Small intestine (tissue), 7 donors: ENCODE results near the gene ZFP90. TPM values are rescaled to one million over a fixed set of nuclear protein-coding genes. Genes with fewer than 3 reads are reported as not detected.

Experiments
- DNase-seq, 2 donors: peaks; one replicate each; pipeline versions ENCODE4 v3.0.0 to v3.0.0-alpha.2; 2013
- FAIRE-seq: peaks from 2 replicates; lab custom pipeline; 2012; peaks lifted over from hg19 to GRCh38; lab: Jason Lieb, UNC
- H3K27ac ChIP-seq, 3 donors: one replicate each; pipeline ENCODE4 v1.5.1; 2013; ENCODE audit warnings: low read length in 2 of 3, mild to moderate bottlenecking in 2 of 3, control low read depth in 1 of 3, inconsistent platforms in 1 of 3, low read depth in 1 of 3, moderate library complexity in 1 of 3
- H3K27me3 ChIP-seq, 3 donors: one replicate each; pipeline ENCODE4 v1.6.1; 2013; ENCODE audit warnings: low read length in 3 of 3, inconsistent platforms in 1 of 3; ENCODE audit not compliant: control insufficient read depth in 3 of 3, insufficient read depth in 3 of 3
- H3K36me3 ChIP-seq, 3 donors: one replicate each; pipeline ENCODE4 v1.6.1; 2013; ENCODE audit warnings: low read length in 3 of 3, inconsistent platforms in 1 of 3, low read depth in 1 of 3, mild to moderate bottlenecking in 1 of 3, moderate library complexity in 1 of 3; ENCODE audit not compliant: control insufficient read depth in 3 of 3, insufficient read depth in 2 of 3
- H3K4me1 ChIP-seq, 3 donors: one replicate each; pipeline ENCODE4 v1.6.1; 2013; ENCODE audit warnings: low read length in 2 of 3, inconsistent platforms in 1 of 3, low read depth in 1 of 3, mild to moderate bottlenecking in 1 of 3, moderate library complexity in 1 of 3; ENCODE audit not compliant: control insufficient read depth in 3 of 3, insufficient read depth in 2 of 3
- H3K4me3 ChIP-seq, 3 donors: one replicate each; pipeline ENCODE4 v1.5.1; 2013; ENCODE audit warnings: low read length in 3 of 3, control low read depth in 1 of 3, inconsistent platforms in 1 of 3, low read depth in 1 of 3, mild to moderate bottlenecking in 1 of 3, moderate library complexity in 1 of 3
- H3K9me3 ChIP-seq, 2 donors: one replicate each; pipeline ENCODE4 v1.6.1; 2013; ENCODE audit warnings: low read depth in 1 of 2, low read length in 1 of 2; ENCODE audit not compliant: control insufficient read depth in 2 of 2, insufficient read depth in 1 of 2
- WGBS, 3 donors: extraction: QIAGEN DNeasy Blood & Tissue Kit; methylation state at CpG; one replicate each; pipeline ENCODE4 v1.1.7; 2013; 5-methylcytosine and 5-hydroxymethylcytosine counted together
- polyA plus RNA-seq, 4 donors: library from polyadenylated mRNA; stranded (reverse) in 3 of 4; unstranded in 1 of 4; fragments of 200-250 nt in 3 of 4; fragments of 120-200 nt in 1 of 4; gene quantifications; one replicate each; pipeline versions ENCODE4 v1.2.1 to v1.2.3, GENCODE V29; 2013
- donor health status: healthy with polysubstance abuse.
- donor health status: control.
- donor health status: control.
- donor health status: Bipolar disorder and iron deficiency.
- donor health status: healthy.

Gene ZFP90
- polyA plus RNA-seq, 4 donors, result 1.6 to 16.3 (median 3.8) TPM

DNA sequence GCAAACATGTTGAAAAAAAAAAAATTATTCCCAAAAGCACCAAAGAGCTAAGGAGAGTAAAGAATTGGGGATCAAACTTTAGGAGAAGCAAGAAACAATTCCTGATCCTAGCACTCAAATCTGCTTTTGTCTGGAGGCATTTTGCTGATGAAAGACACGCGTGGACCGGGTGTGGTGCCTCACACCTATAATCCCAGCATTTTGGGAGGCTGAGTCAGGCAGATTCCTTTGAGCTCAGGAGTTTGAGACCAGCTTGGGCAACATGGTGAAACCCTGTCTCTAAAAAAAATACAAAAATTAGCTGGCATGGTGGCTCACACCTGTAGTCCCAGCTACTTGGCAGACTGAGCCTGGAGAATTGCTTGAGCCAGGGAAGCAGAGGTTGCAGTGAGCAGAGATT is 35.4 kb downstream of the ZFP90 start:
- Histone ChIP-seq H3K27ac (no peak overlapping the region), H3K4me1 (no peaks in the 10 kb centered on the region), H3K9me3 (peaks cover 4 to 78% of the 10 kb centered on the region in 2 donors), H3K4me3 (no peak overlapping the region), H3K36me3 (peaks cover 0 to 2% (median 2%) of the 10 kb centered on the region in 3 donors), H3K27me3 (no peaks in the 10 kb centered on the region)
- WGBS, 3 donors, result 82 to 100% (median 98%) methylated on average over 3 of the region's 3 CpGs
- FAIRE-seq (no peak), DNase-seq (no peak)

DNA sequence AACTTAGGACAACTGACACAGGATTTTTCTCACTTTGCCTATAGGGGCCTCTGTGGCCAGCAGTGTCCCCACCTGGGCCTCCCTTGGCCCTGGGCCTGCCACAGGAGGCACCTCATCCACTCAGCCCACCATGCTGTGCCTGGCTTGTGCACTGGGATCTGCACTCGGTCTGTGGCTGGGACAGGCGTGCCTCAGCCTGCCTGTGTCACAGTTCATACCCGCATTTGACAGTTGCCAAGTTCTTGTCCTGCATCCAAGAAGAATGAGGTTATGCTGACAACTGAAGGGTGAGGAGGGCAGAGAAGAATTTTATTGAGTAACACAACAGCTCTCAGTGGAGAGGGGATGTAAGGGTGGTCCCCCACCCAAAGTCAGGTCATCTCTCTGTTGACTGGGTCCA is 36.0 kb downstream of the ZFP90 start:
- 97 to 98% (median 97%) methylated on average over 3 of the region's 3 CpGs for WGBS, 3 donors
- peaks cover 0 to 2% (median 2%) of the 10 kb centered on the region in 3 donors for H3K36me3 ChIP-seq
- no peaks in the 10 kb centered on the region for H3K4me1 ChIP-seq
- no peaks in the 10 kb centered on the region for H3K27me3 ChIP-seq
- peaks cover 4 to 79% of the 10 kb centered on the region in 2 donors for H3K9me3 ChIP-seq
- H3K4me3 ChIP-seq, result no peak overlapping the region
- DNase-seq, result no peak
- no peak overlapping the region for H3K27ac ChIP-seq
- FAIRE-seq, result no peak

DNA sequence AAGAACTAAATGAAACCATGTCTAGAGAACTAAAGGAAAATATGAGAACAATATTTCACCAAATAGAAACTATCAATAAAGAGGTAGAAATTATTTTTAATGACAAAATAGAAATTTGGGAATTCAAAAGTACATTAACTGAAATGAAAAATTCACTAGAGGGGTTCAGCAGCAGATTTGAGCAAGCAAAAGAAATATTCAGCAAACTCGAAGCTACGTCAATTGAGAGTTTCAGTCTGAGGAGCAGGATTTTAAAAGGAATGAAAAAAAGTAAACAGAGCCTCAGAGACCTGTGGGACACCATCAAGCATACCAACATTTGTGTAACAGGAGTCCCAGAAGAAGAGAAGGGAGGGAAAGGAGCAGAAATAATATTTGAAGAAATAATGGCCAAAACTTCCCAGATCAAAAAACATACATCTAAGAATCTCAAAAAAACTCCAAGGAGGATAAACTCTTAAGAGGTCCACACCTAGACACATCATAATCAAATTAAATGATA is 38.3 kb downstream of the ZFP90 start:
- no peaks in the 10 kb centered on the region for H3K4me1 ChIP-seq
- DNase-seq (no peak), FAIRE-seq (no peak)
- WGBS, 3 donors, result 89 to 94% (median 93%) methylated on average over 2 of the region's 2 CpGs
- no peaks in the 10 kb centered on the region for H3K27me3 ChIP-seq
- H3K4me3 ChIP-seq, result no peak overlapping the region
- H3K27ac ChIP-seq, result no peak overlapping the region
- peaks cover 4 to 68% of the 10 kb centered on the region in 2 donors for H3K9me3 ChIP-seq
- H3K36me3 ChIP-seq, result peaks cover 0 to 2% (median 0%) of the 10 kb centered on the region in 3 donors

DNA sequence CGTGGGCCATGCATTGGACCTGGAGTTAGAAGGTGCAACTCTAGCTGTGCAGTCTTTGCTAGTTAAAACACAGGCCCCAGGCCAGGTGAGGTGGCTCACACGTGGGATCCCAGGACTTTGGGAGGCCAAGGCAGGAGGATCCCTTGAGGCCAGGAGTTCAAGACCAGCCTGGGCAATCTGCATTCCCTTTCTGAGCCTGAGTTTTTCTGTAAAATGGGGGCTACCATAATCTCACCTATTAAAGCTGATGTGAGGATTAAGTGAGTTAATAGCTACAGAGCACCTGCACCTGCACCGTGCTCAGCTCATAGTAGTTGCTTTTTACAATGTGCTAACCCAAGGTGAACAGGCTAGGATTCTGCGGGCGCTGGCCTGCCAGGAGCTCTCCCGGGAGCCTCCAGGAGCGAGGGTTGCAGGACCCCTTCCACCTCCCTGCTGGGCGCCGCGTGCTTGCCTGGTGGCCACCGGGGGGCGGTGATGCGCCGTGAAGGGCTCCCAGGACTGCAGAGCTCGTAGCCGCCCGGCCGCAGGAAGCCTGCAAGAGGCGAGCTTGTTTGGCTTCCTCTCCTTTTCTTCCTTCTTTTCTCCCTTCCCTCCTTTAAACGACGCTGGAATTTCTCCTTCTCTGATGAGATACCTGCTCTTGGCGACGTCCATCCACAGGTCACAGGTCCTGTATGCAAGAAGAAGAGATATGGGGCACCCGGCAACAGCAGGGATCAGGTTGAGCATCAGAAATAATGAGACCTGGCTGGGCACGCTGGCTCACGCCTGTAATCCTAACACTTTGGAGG is 51.3 kb downstream of the ZFP90 start:
- no peak for FAIRE-seq
- no peak overlapping the region for H3K4me3 ChIP-seq
- H3K36me3 ChIP-seq, result no peaks in the 10 kb centered on the region
- WGBS, 3 donors, result 7 to 14% (median 14%) methylated on average over 26 of the region's 26 CpGs
- peaks cover 0 to 3% of the 10 kb centered on the region in 2 donors for H3K9me3 ChIP-seq
- no peak overlapping the region for H3K27ac ChIP-seq
- H3K27me3 ChIP-seq, result no peaks in the 10 kb centered on the region
- no peaks in the 10 kb centered on the region for H3K4me1 ChIP-seq
- DNase-seq, result peak; percentile 60 to 79

DNA sequence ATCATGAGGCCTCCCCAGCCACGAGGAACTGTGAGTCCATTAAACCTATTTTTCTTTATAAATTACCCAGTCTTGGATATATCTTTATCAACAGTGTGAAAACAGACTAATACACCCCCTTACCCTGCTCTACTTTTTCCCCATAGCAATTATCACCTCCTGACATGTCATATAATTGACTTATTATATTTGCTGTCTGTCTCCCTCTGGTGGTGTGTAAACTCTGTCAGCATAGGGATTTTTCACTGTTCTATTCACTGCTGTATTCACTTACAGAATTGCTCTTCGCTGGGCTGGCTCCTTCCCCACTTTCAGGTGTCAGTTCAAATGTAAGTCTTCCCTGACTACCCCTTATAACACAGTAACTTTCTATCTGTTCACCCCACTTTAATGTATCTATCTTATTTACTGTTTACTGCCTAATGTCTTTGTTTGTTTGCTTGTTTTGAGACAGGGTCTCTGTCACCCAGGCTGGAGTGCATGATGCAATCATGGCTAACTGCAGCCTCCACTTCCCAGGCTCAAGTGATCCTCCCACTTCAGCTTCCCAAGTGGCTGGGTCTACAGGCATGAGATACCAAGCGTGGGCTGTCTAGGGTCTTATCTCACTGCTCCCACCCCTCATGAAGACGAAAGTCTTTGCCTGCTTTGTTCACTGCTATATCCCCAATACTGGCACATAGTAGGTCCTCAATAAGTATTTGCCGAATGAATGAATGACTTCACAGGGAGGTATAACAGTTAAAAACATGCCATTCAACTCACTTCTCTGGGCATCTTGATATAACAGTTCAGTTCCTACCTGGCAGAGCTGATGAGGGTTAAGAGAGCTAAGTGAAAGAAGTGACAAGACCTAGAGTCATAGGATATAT is 53.6 kb downstream of the ZFP90 start:
- H3K9me3 ChIP-seq, result peaks cover 0 to 3% of the 10 kb centered on the region in 2 donors
- no peaks in the 10 kb centered on the region for H3K4me1 ChIP-seq
- no peaks in the 10 kb centered on the region for H3K27me3 ChIP-seq
- DNase-seq (peak in 1 of 2 donors; percentile 46), FAIRE-seq (no peak)
- WGBS, 3 donors, result 90 to 94% (median 93%) methylated on average over 5 of the region's 5 CpGs
- H3K4me3 ChIP-seq, result no peak overlapping the region
- H3K27ac ChIP-seq, result no peak overlapping the region
- no peaks in the 10 kb centered on the region for H3K36me3 ChIP-seq

DNA sequence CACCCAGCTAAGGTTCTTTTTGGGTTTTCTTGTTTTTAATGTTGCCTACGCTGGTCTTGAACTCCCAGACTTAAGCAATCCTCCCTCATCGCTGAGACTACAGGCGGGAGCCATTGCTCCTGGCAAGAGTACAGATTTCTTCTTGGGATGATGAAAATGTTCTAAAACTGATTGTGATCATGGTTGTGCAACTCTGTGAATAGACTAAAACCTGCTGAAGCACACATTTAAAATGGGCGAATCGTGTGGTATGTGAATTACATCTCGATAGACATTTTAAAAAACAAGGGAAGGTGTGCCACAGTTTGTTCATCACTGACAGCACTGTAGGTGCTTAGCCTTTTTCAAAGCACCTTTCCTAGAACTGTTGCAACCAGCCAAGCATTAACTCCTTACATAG is 57.2 kb downstream of the ZFP90 start:
- H3K9me3 ChIP-seq, result peaks cover 0 to 3% of the 10 kb centered on the region in 2 donors
- no peak for DNase-seq
- 88 to 94% (median 92%) methylated on average over 6 of the region's 6 CpGs for WGBS, 3 donors
- no peaks in the 10 kb centered on the region for H3K36me3 ChIP-seq
- H3K27me3 ChIP-seq, result no peaks in the 10 kb centered on the region
- no peak overlapping the region for H3K27ac ChIP-seq
- FAIRE-seq, result no peak
- no peak overlapping the region for H3K4me3 ChIP-seq
- no peaks in the 10 kb centered on the region for H3K4me1 ChIP-seq

DNA sequence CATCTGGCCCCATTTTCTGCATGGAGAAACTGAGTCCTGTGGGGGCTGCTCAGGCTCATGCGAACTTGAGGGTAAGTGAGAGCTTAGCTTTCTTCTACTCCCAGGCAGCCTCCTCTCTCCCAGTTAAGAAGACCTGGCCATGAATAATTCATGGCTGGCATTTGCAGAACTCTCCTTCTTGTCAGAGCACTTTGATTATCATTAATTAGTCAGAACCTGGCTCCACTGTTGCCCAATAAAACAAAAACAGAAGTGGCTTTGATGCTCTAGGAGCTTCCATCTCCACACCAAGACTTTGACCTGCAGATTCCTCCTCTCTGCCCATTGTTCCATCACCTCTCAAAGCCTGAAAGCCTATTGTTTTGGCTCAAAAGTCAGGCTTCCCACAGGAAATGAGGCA is 60.5 kb downstream of the ZFP90 start:
- Histone ChIP-seq H3K27ac (no peak overlapping the region), H3K27me3 (no peaks in the 10 kb centered on the region), H3K9me3 (no peaks in the 10 kb centered on the region), H3K4me1 (no peaks in the 10 kb centered on the region), H3K4me3 (no peak overlapping the region), H3K36me3 (no peaks in the 10 kb centered on the region)
- FAIRE-seq (no peak), DNase-seq (no peak)
- WGBS, 3 donors, result 83 to 100% (median 88%) methylated on average over 1 of the region's 1 CpG

DNA sequence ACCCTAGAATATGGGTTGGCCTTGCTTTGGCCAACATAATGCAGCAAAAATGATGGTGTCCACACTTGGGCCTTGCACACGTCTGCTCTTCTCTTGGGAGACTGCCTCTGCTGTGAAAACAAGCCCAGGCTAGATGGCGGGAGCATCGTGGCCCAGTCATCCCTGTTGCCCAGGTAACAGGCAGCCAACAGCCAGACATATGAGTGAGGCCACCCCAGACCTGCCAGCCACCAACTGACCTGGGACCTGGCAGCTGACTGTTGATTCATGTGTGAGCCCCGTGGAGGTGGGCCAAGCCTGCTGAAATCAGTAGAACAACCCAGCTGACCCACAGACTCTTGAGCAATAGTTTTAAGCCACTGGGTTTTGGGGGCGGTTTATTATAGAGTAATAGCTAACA is 66.7 kb downstream of the ZFP90 start:
- H3K36me3 ChIP-seq, result no peaks in the 10 kb centered on the region
- FAIRE-seq (no peak), DNase-seq (no peak)
- H3K4me3 ChIP-seq, result no peak overlapping the region
- no peaks in the 10 kb centered on the region for H3K27me3 ChIP-seq
- WGBS, 3 donors, result 74 to 82% (median 79%) methylated on average over 5 of the region's 5 CpGs
- no peaks in the 10 kb centered on the region for H3K9me3 ChIP-seq
- no peaks in the 10 kb centered on the region for H3K4me1 ChIP-seq
- no peak overlapping the region for H3K27ac ChIP-seq
